BLaER1 treated with 17β-estradiol and CSF1 and Interleukin-3, amounts not matched to agents 10 nM and 100 nM (cell line): ENCODE data around the gene KRT86.
"Not testable (repeated sequence)": the region's sequence is repeated elsewhere in the genome, so short reads cannot be mapped to it uniquely, and the experiment has no call there.

Experiments
- H3K27ac ChIP-seq, 11 experiments: shearing (Covaris generic); formaldehyde crosslinking; 2 replicates each; pipeline ENCODE4 v1.8.1; 2022
- H3K27me3 ChIP-seq, 11 experiments: shearing (Covaris generic); formaldehyde crosslinking; 2 replicates each; pipeline ENCODE4 v1.8.1; 2022
- H3K36me3 ChIP-seq, 11 experiments: shearing (Covaris generic); formaldehyde crosslinking; 2 replicates each; pipeline ENCODE4 v1.8.1; 2022
- H3K4me1 ChIP-seq, 10 experiments: shearing (Covaris generic); formaldehyde crosslinking; 2 replicates each; pipeline ENCODE4 v1.8.1; 2022
- H3K4me2 ChIP-seq, 11 experiments: shearing (Covaris generic); formaldehyde crosslinking; 2 replicates each; pipeline ENCODE4 v1.8.1; 2022
- H3K4me3 ChIP-seq, 10 experiments: shearing (Covaris generic); formaldehyde crosslinking; 2 replicates each; pipeline ENCODE4 v1.8.1; 2022
- H3K9ac ChIP-seq, 11 experiments: shearing (Covaris generic); formaldehyde crosslinking; 2 replicates each; pipeline ENCODE4 v1.8.1; 2022
- H3K9me3 ChIP-seq, 11 experiments: shearing (Covaris generic); formaldehyde crosslinking; replicated peaks in 1 of 11; 2 replicates each; pipeline ENCODE4 v1.8.1; 2022
- H4K20me1 ChIP-seq, 11 experiments: shearing (Covaris generic); formaldehyde crosslinking; 2 replicates each; pipeline ENCODE4 v1.8.1; 2022
- Cebpa-rat ChIP-seq, 11 experiments: shearing (Covaris generic); IDR thresholded peaks; 2 replicates each; pipeline ENCODE4 v1.8.1; 2022

Gene KRT86

GRCh38 chr12:52291267-52291935 is 17.0 kb downstream of the KRT86 start, which contains the start of gene KRT81:
Gene KRT81 (minus strand): TSS chr12:52291534. CDS start chr12:52291465, 69 bp downstream.
- peaks cover 8 to 56% (median 30%) of the 10 kb centered on the region in 10 experiments for H3K4me1 ChIP-seq
- no peak for TF ChIP-seq Cebpa-rat (IDR thresholded peaks at IDR 0.05)
- 0 out of 22 replicates have a peak within 1 kb of the TSS, but pooled peaks of 1 of the 11 experiments have one; percentile 14 for H3K4me2 ChIP-seq

GRCh38 chr12:52293926-52294325 is 19.5 kb downstream of the KRT86 start:
- peaks cover 0 to 45% (median 25%) of the 10 kb centered on the region in 10 experiments; a peak in 13 of 20 replicates for H3K4me1 ChIP-seq
- H3K27me3 ChIP-seq, result no peaks in the 10 kb centered on the region
- H4K20me1 ChIP-seq, result no peaks in the 10 kb centered on the region
- H3K36me3 ChIP-seq, result no peaks in the 10 kb centered on the region
- H3K27ac ChIP-seq, result peak overlapping the region in 3 of 11 experiments; percentile 20 to 84 (median 46); a peak in 5 of 22 replicates
- peak overlapping the region in 4 of 11 experiments; percentile 23 to 85 (median 55); a peak in 7 of 22 replicates for H3K4me2 ChIP-seq
- no peak overlapping the region for H3K9ac ChIP-seq
- no peaks in the 10 kb centered on the region for H3K9me3 ChIP-seq
- no peak for TF ChIP-seq Cebpa-rat (IDR thresholded peaks at IDR 0.05)
- H3K4me3 ChIP-seq, result no peak overlapping the region

More at GRCh38 chr12:52291267-52291935, 17.0 kb downstream of the KRT86 start, which contains the start of gene KRT81:
- H3K27me3 ChIP-seq, result no peaks in the 10 kb centered on the region
- H4K20me1 ChIP-seq, result no peaks in the 10 kb centered on the region
- no peak within 1 kb of the TSS for H3K27ac ChIP-seq
- no peaks in the 10 kb centered on the region for H3K9me3 ChIP-seq
- H3K36me3 ChIP-seq, result no peaks in the 10 kb centered on the region
- no peak within 1 kb of the TSS for H3K9ac ChIP-seq
- no peak within 1 kb of the TSS for H3K4me3 ChIP-seq

GRCh38 chr12:52294803-52295202 is 20.4 kb downstream of the KRT86 start:
- Histone ChIP-seq H3K27ac (peak overlapping the region in 3 of 11 experiments; percentile 47 to 84 (median 74); a peak in 5 of 22 replicates), H3K36me3 (no peaks in the 10 kb centered on the region), H4K20me1 (no peaks in the 10 kb centered on the region), H3K4me1 (peaks cover 0 to 45% (median 25%) of the 10 kb centered on the region in 10 experiments; a peak in 13 of 20 replicates), H3K9ac (no peak overlapping the region), H3K4me3 (no peak overlapping the region), H3K4me2 (peak overlapping the region in 5 of 11 experiments; percentile 26 to 85 (median 64); a peak in 9 of 22 replicates), H3K9me3 (no peaks in the 10 kb centered on the region), H3K27me3 (no peaks in the 10 kb centered on the region)
- TF ChIP-seq Cebpa-rat (IDR thresholded peaks at IDR 0.05), result no peak

- peak overlapping the region in 7 of 11 experiments; percentile 44 to 84 (median 62); a peak in 13 of 22 replicates for H3K27ac ChIP-seq
- H3K4me1 ChIP-seq, result peaks cover 0 to 45% (median 25%) of the 10 kb centered on the region in 10 experiments; a peak in 13 of 20 replicates
- H4K20me1 ChIP-seq, result no peaks in the 10 kb centered on the region
- no peaks in the 10 kb centered on the region for H3K36me3 ChIP-seq
- H3K27me3 ChIP-seq, result no peaks in the 10 kb centered on the region
- peak overlapping the region in 7 of 11 experiments; percentile 49 to 85 (median 64); a peak in 14 of 22 replicates for H3K4me2 ChIP-seq
- H3K4me3 ChIP-seq, result 0 out of 20 replicates have a peak overlapping the region, but pooled peaks of 1 of the 10 experiments have one; percentile 35
- no peaks in the 10 kb centered on the region for H3K9me3 ChIP-seq
- H3K9ac ChIP-seq, result peak overlapping the region in 4 of 11 experiments; percentile 25 to 58 (median 40); a peak in 5 of 22 replicates
- peak in 3 of 11 experiments; percentile 24 to 63 (median 49); a peak in 4 of 22 replicates for TF ChIP-seq Cebpa-rat (IDR thresholded peaks at IDR 0.05)
These were observed 21.2 kb downstream of the KRT86 start for GRCh38 chr12:52295663-52296062.

GRCh38 chr12:52296572-52297215 is 22.2 kb downstream of the KRT86 start:
- no peaks in the 10 kb centered on the region for H3K9me3 ChIP-seq
- H3K4me2 ChIP-seq, result peak overlapping the region in 6 of 11 experiments; percentile 56 to 85 (median 68); a peak in 13 of 22 replicates
- H3K27ac ChIP-seq, result peak overlapping the region in 7 of 11 experiments; percentile 44 to 84 (median 62); a peak in 13 of 22 replicates
- no peaks in the 10 kb centered on the region for H4K20me1 ChIP-seq
- H3K9ac ChIP-seq, result peak overlapping the region in 3 of 11 experiments; percentile 48 to 58 (median 49); a peak in 4 of 22 replicates
- H3K36me3 ChIP-seq, result no peaks in the 10 kb centered on the region
- H3K4me3 ChIP-seq, result peak overlapping the region in 1 of 10 experiments; percentile 35; a peak in 1 of 20 replicates
- peaks cover 0 to 45% (median 25%) of the 10 kb centered on the region in 10 experiments; a peak in 13 of 20 replicates for H3K4me1 ChIP-seq
- no peaks in the 10 kb centered on the region for H3K27me3 ChIP-seq
- TF ChIP-seq Cebpa-rat (IDR thresholded peaks at IDR 0.05), result no peak

- Histone ChIP-seq H3K9ac (no peak overlapping the region), H3K27me3 (no peaks in the 10 kb centered on the region)
These were observed 24.3 kb downstream of the KRT86 start for GRCh38 chr12:52298677-52299190.

GRCh38 chr12:52300796-52301691 is 26.6 kb downstream of the KRT86 start:
- Histone ChIP-seq H3K27me3 (no peaks in the 10 kb centered on the region), H3K4me3 (no peak overlapping the region), H3K9me3 (no peaks in the 10 kb centered on the region), H3K36me3 (no peaks in the 10 kb centered on the region), H3K4me2 (no peak overlapping the region), H3K27ac (no peak overlapping the region), H3K4me1 (peaks cover 13 to 34% (median 24%) of the 10 kb centered on the region in 10 experiments), H4K20me1 (no peaks in the 10 kb centered on the region), H3K9ac (no peak overlapping the region)
- no peak for TF ChIP-seq Cebpa-rat (IDR thresholded peaks at IDR 0.05)

More at GRCh38 chr12:52298677-52299190, 24.3 kb downstream of the KRT86 start:
- H3K4me2 ChIP-seq, result no peak overlapping the region
- H3K9me3 ChIP-seq, result no peaks in the 10 kb centered on the region
- H3K4me1 ChIP-seq, result peaks cover 0 to 39% (median 23%) of the 10 kb centered on the region in 10 experiments; a peak in 13 of 20 replicates
- H4K20me1 ChIP-seq, result no peaks in the 10 kb centered on the region
- H3K4me3 ChIP-seq, result no peak overlapping the region
- H3K36me3 ChIP-seq, result no peaks in the 10 kb centered on the region
- no peak overlapping the region for H3K27ac ChIP-seq
- TF ChIP-seq Cebpa-rat (IDR thresholded peaks at IDR 0.05), result no peak

GRCh38 chr12:52301721-52302120 is 27.3 kb downstream of the KRT86 start:
- H3K9ac ChIP-seq, H3K27ac ChIP-seq, H3K4me2 ChIP-seq, H4K20me1 ChIP-seq, H3K27me3 ChIP-seq, H3K36me3 ChIP-seq, H3K4me3 ChIP-seq, H3K9me3 ChIP-seq: not testable (repeated sequence)
- peaks cover 13 to 33% (median 19%) of the 10 kb centered on the region in 10 experiments for H3K4me1 ChIP-seq

GRCh38 chr12:52302242-52302914 is 27.9 kb downstream of the KRT86 start:
- H3K36me3 ChIP-seq, H4K20me1 ChIP-seq, H3K4me2 ChIP-seq, H3K9me3 ChIP-seq, H3K9ac ChIP-seq, H3K4me3 ChIP-seq, H3K27ac ChIP-seq: not testable (repeated sequence)
- peaks cover 13 to 27% (median 17%) of the 10 kb centered on the region in 10 experiments for H3K4me1 ChIP-seq
- peaks cover 8 to 12% (median 10%) of the 10 kb centered on the region in 11 experiments for H3K27me3 ChIP-seq

GRCh38 chr12:52304941-52305411 is 30.5 kb downstream of the KRT86 start:
- H3K36me3 ChIP-seq, H3K9me3 ChIP-seq, H4K20me1 ChIP-seq: not testable (repeated sequence)
- Histone ChIP-seq H3K4me3 (peak overlapping the region in 2 of 10 experiments; percentile 39 to 40; a peak in 4 of 20 replicates), H3K4me2 (peak overlapping the region; percentile 58 to 91 (median 79)), H3K4me1 (peaks cover 13 to 24% (median 17%) of the 10 kb centered on the region in 10 experiments), H3K27me3 (peaks cover 34 to 38% (median 36%) of the 10 kb centered on the region in 11 experiments), H3K27ac (peak overlapping the region in 9 of 11 experiments; percentile 14 to 78 (median 57); a peak in 12 of 22 replicates), H3K9ac (peak overlapping the region in 5 of 11 experiments; percentile 43 to 67 (median 45); a peak in 7 of 22 replicates)
